GM12875 (cell line): Measurements from ENCODE around the gene BCAS3.
"Not testable (repeated sequence)": the region's sequence is repeated elsewhere in the genome, so short reads cannot be mapped to it uniquely, and the experiment has no call there.

ENCODE experiments used
- H3K4me3 ChIP-seq: one replicate; pipeline ENCODE4 v1.5.1; 2011; ENCODE audit warnings: low read depth, low read length, control low read depth
- CTCF ChIP-seq: IDR thresholded peaks from 2 replicates; pipeline ENCODE4 v1.5.1; 2011; ENCODE audit warnings: low read depth, mild to moderate bottlenecking, control low read depth, inconsistent platforms, low read length, moderate library complexity, borderline replicate concordance; ENCODE audit not compliant: insufficient read depth

Gene BCAS3

GRCh38 chr17:61423967-61424649 is 746.5 kb downstream of the BCAS3 start:
- H3K4me3 ChIP-seq: no peak overlapping the region
- no peak for TF ChIP-seq CTCF

- no peak for TF ChIP-seq CTCF
- H3K4me3 ChIP-seq: no peak overlapping the region
These were observed 748.2 kb downstream of the BCAS3 start for GRCh38 chr17:61425682-61426481.

- H3K4me3 ChIP-seq: no peak overlapping the region
- no peak for TF ChIP-seq CTCF
These were observed 749.0 kb downstream of the BCAS3 start for GRCh38 chr17:61426482-61427304.

GRCh38 chr17:61427567-61427966 is 749.9 kb downstream of the BCAS3 start:
- no peak overlapping the region for H3K4me3 ChIP-seq
- TF ChIP-seq CTCF: no peak

GRCh38 chr17:61429274-61429673 is 751.6 kb downstream of the BCAS3 start:
- TF ChIP-seq CTCF: no peak
- no peak overlapping the region for H3K4me3 ChIP-seq

GRCh38 chr17:61429831-61430230 is 752.2 kb downstream of the BCAS3 start:
- not testable (repeated sequence) for H3K4me3 ChIP-seq

GRCh38 chr17:61431594-61432311 is 754.1 kb downstream of the BCAS3 start:
- TF ChIP-seq CTCF: no peak
- no peak overlapping the region for H3K4me3 ChIP-seq
